Activated CD8-positive, alpha-beta T cell treated with anti-CD3 and anti-CD28 coated beads, Interleukin-2, amount 10 ng/mL, durations not matched to agents 7 days and 5 days (primary cell): ENCODE measurements around the gene GDPD5. TPM values are rescaled to one million over a fixed set of nuclear protein-coding genes. Genes with fewer than 3 reads are reported as not detected.

Experiments used
- ATAC-seq: fragments of 150-1000 bp; cut with Tn5 transposase; one replicate; pipeline ENCODE4 v1.10.0; 2021; ENCODE audit warnings: moderate library complexity
- CTCF ChIA-PET: fragments of 350-600 bp; sonication (Branson Sonifier 250); formaldehyde crosslinking; loops from one replicate; lab custom pipeline; 2021; ENCODE audit warnings: antibody characterized with exemption; lab: Charles Lee
- POLR2A ChIA-PET: fragments of 350-600 bp; sonication (Branson Sonifier 250); formaldehyde crosslinking; loops from one replicate; lab custom pipeline; 2021; ENCODE audit warnings: antibody characterized with exemption; lab: Charles Lee
- DNase-seq: peaks from one replicate; pipeline ENCODE4 v3.0.0-alpha.2; 2020
- H3K27ac Mint-ChIP-seq: one replicate; pipeline ENCODE4 v1.8.0; 2021; ENCODE audit warnings: mild to moderate bottlenecking, mixed read lengths
- H3K27me3 Mint-ChIP-seq: one replicate; pipeline ENCODE4 v1.8.0; 2021; ENCODE audit warnings: low read depth, mixed read lengths
- H3K36me3 Mint-ChIP-seq: one replicate; pipeline ENCODE4 v1.8.0; 2021; ENCODE audit warnings: low read depth, mixed read lengths
- H3K4me1 Mint-ChIP-seq: one replicate; pipeline ENCODE4 v1.8.0; 2021; ENCODE audit warnings: low read depth, mixed read lengths
- H3K4me3 Mint-ChIP-seq: one replicate; pipeline ENCODE4 v1.8.0; 2021; ENCODE audit warnings: mild to moderate bottlenecking, mixed read lengths
- H3K9me3 Mint-ChIP-seq: one replicate; pipeline ENCODE4 v1.8.0; 2022; ENCODE audit warnings: mixed read lengths; ENCODE audit not compliant: insufficient read depth
- total RNA-seq, 2 experiments: library from RNA; stranded (reverse); gene quantifications; one replicate each; pipeline ENCODE4 v1.2.3, GENCODE V29; 2021

GDPD5 gene
- total RNA-seq, 2 experiments from 2014 or later, result 23.1 to 26.6 TPM

- H3K9me3 Mint-ChIP-seq, result no peaks in the 10 kb centered on the region
- peaks cover 11% of the 10 kb centered on the region for H3K4me1 Mint-ChIP-seq
- peaks cover 2% of the 10 kb centered on the region for H3K27me3 Mint-ChIP-seq
- H3K27ac Mint-ChIP-seq, result no peak overlapping the region
- CTCF ChIA-PET, result no interaction called here
- no peak for ATAC-seq
- no peak overlapping the region for H3K4me3 Mint-ChIP-seq
- no peak for DNase-seq
- no peaks in the 10 kb centered on the region for H3K36me3 Mint-ChIP-seq
- POLR2A ChIA-PET, result no interaction called here
Observed at GRCh38 chr11:75556275-75556674, 30.5 kb upstream of the GDPD5 start.

GRCh38 chr11:75555079-75555811, 29.5 kb upstream of the GDPD5 start:
- CTCF ChIA-PET, result no interaction called here
- Mint-ChIP-seq H3K27me3 (peaks cover 2% of the 10 kb centered on the region), H3K4me1 (peaks cover 2% of the 10 kb centered on the region), H3K4me3 (no peak overlapping the region), H3K36me3 (no peaks in the 10 kb centered on the region), H3K27ac (no peak overlapping the region), H3K9me3 (no peaks in the 10 kb centered on the region)
- no peak for DNase-seq
- no peak for ATAC-seq
- POLR2A ChIA-PET, result interaction anchor here (0.6 kb wide), 2 partner anchors 21 to 123 kb away, joined by 3 to 4 read pairs; no protein-coding TSS in a partner anchor

GRCh38 chr11:75554258-75555022, 28.7 kb upstream of the GDPD5 start:
- no peaks in the 10 kb centered on the region for H3K9me3 Mint-ChIP-seq
- CTCF ChIA-PET, result interaction anchor here (1.4 to 1.5 kb wide), 3 partner anchors 21 to 110 kb away, joined by 3 to 6 read pairs (median 4); no protein-coding TSS in a partner anchor
- H3K36me3 Mint-ChIP-seq, result no peaks in the 10 kb centered on the region
- no peaks in the 10 kb centered on the region for H3K27me3 Mint-ChIP-seq
- peaks cover under 1% of the 10 kb centered on the region for H3K4me1 Mint-ChIP-seq
- no peak for DNase-seq
- no peak overlapping the region for H3K4me3 Mint-ChIP-seq
- ATAC-seq, result no peak
- no peak overlapping the region for H3K27ac Mint-ChIP-seq
- POLR2A ChIA-PET, result no interaction called here

GRCh38 chr11:75553889-75554257, 28.1 kb upstream of the GDPD5 start:
- Mint-ChIP-seq H3K27ac (no peak overlapping the region), H3K36me3 (no peaks in the 10 kb centered on the region), H3K27me3 (no peaks in the 10 kb centered on the region), H3K4me3 (no peak overlapping the region), H3K9me3 (no peaks in the 10 kb centered on the region), H3K4me1 (peaks cover 5% of the 10 kb centered on the region)
- POLR2A ChIA-PET, result interaction anchor here (1.7 kb wide), 1 partner anchor 8 kb away, joined by 6 read pairs; the partner anchor contains the start of gene SERPINH1
- CTCF ChIA-PET, result interaction anchor here (1.4 to 1.5 kb wide), 3 partner anchors 22 to 109 kb away, joined by 3 to 6 read pairs (median 4); no protein-coding TSS in a partner anchor
- DNase-seq (no peak), ATAC-seq (no peak)

- ChIA-PET CTCF (interaction anchor here (1.1 to 1.5 kb wide), 4 partner anchors 9 to 109 kb away, joined by 3 to 6 read pairs (median 4); no protein-coding TSS in a partner anchor), POLR2A (interaction anchor here (1.7 kb wide), 1 partner anchor 8 kb away, joined by 6 read pairs; the partner anchor contains the start of gene SERPINH1)
- no peak for ATAC-seq
- H3K4me1 Mint-ChIP-seq, result peaks cover 5% of the 10 kb centered on the region
- no peak overlapping the region for H3K4me3 Mint-ChIP-seq
- no peak for DNase-seq
- H3K27ac Mint-ChIP-seq, result no peak overlapping the region
- no peaks in the 10 kb centered on the region for H3K9me3 Mint-ChIP-seq
- no peaks in the 10 kb centered on the region for H3K27me3 Mint-ChIP-seq
- no peaks in the 10 kb centered on the region for H3K36me3 Mint-ChIP-seq
Observed at GRCh38 chr11:75553182-75553581, 27.4 kb upstream of the GDPD5 start.

- ATAC-seq (no peak), DNase-seq (no peak)
- Mint-ChIP-seq H3K36me3 (no peaks in the 10 kb centered on the region), H3K27me3 (peaks cover 9% of the 10 kb centered on the region), H3K4me1 (peaks cover 5% of the 10 kb centered on the region), H3K4me3 (no peak overlapping the region), H3K9me3 (no peaks in the 10 kb centered on the region), H3K27ac (no peak overlapping the region)
- ChIA-PET CTCF (no interaction called here), POLR2A (interaction anchor here (1.1 kb wide), 1 partner anchor 12 kb away, joined by 3 read pairs; the partner anchor contains the start of gene SERPINH1)
Observed at GRCh38 chr11:75549370-75549958, 23.7 kb upstream of the GDPD5 start.

GRCh38 chr11:75548595-75549272, 23.0 kb upstream of the GDPD5 start:
- POLR2A ChIA-PET, result interaction anchor here (1.1 kb wide), 1 partner anchor 13 kb away, joined by 3 read pairs; the partner anchor contains the start of gene SERPINH1
- no peak for ATAC-seq
- no peak overlapping the region for H3K27ac Mint-ChIP-seq
- H3K4me3 Mint-ChIP-seq, result no peak overlapping the region
- DNase-seq, result no peak
- H3K4me1 Mint-ChIP-seq, result peaks cover 5% of the 10 kb centered on the region
- H3K27me3 Mint-ChIP-seq, result peaks cover 9% of the 10 kb centered on the region
- CTCF ChIA-PET, result interaction anchor here (0.6 to 1.4 kb wide), 5 partner anchors 10 to 157 kb away, joined by 3 to 6 read pairs (median 4); no protein-coding TSS in a partner anchor
- no peaks in the 10 kb centered on the region for H3K9me3 Mint-ChIP-seq
- H3K36me3 Mint-ChIP-seq, result no peaks in the 10 kb centered on the region

GRCh38 chr11:75547617-75548058, 21.9 kb upstream of the GDPD5 start:
- POLR2A ChIA-PET, result no interaction called here
- no peaks in the 10 kb centered on the region for H3K9me3 Mint-ChIP-seq

GRCh38 chr11:75547177-75547576, 21.4 kb upstream of the GDPD5 start:
- Mint-ChIP-seq H3K4me1 (peaks cover 5% of the 10 kb centered on the region), H3K9me3 (no peaks in the 10 kb centered on the region), H3K4me3 (no peak overlapping the region), H3K36me3 (no peaks in the 10 kb centered on the region), H3K27me3 (peaks cover 9% of the 10 kb centered on the region), H3K27ac (no peak overlapping the region)
- POLR2A ChIA-PET, result no interaction called here
- no peak for ATAC-seq
- CTCF ChIA-PET, result interaction anchor here (0.6 to 1.7 kb wide), 11 partner anchors 9 to 296 kb away, joined by 3 to 6 read pairs (median 3); partner anchors contain the start of gene SERPINH1
- no peak for DNase-seq

More at GRCh38 chr11:75547617-75548058, 21.9 kb upstream of the GDPD5 start:
- no peaks in the 10 kb centered on the region for H3K36me3 Mint-ChIP-seq
- peaks cover 9% of the 10 kb centered on the region for H3K27me3 Mint-ChIP-seq
- peak; percentile 76 for ATAC-seq
- H3K4me3 Mint-ChIP-seq, result no peak overlapping the region
- peak; percentile 52 for DNase-seq
- CTCF ChIA-PET, result interaction anchor here (1.0 to 1.7 kb wide), 8 partner anchors 9 to 44 kb away, joined by 3 to 6 read pairs (median 4); partner anchors contain the start of gene SERPINH1
- H3K4me1 Mint-ChIP-seq, result peaks cover 5% of the 10 kb centered on the region
- no peak overlapping the region for H3K27ac Mint-ChIP-seq

- POLR2A ChIA-PET, result no interaction called here
- CTCF ChIA-PET, result interaction anchor here (0.9 to 1.4 kb wide), 2 partner anchors 9 to 144 kb away, joined by 3 to 4 read pairs; no protein-coding TSS in a partner anchor
- peaks cover 12% of the 10 kb centered on the region for H3K27me3 Mint-ChIP-seq
Observed at GRCh38 chr11:75543806-75544205, 18.1 kb upstream of the GDPD5 start.

GRCh38 chr11:75542088-75542438, 16.3 kb upstream of the GDPD5 start:
- ChIA-PET POLR2A (interaction anchor here (0.6 kb wide), 1 partner anchor 78 kb away, joined by 3 read pairs; no protein-coding TSS in a partner anchor), CTCF (no interaction called here)
- H3K27me3 Mint-ChIP-seq, result peaks cover 12% of the 10 kb centered on the region

More at GRCh38 chr11:75543806-75544205, 18.1 kb upstream of the GDPD5 start:
- no peak overlapping the region for H3K27ac Mint-ChIP-seq
- no peaks in the 10 kb centered on the region for H3K36me3 Mint-ChIP-seq
- H3K4me3 Mint-ChIP-seq, result no peak overlapping the region
- ATAC-seq, result no peak
- H3K4me1 Mint-ChIP-seq, result no peaks in the 10 kb centered on the region
- H3K9me3 Mint-ChIP-seq, result no peaks in the 10 kb centered on the region
- no peak for DNase-seq

More at GRCh38 chr11:75542088-75542438, 16.3 kb upstream of the GDPD5 start:
- Mint-ChIP-seq H3K9me3 (no peaks in the 10 kb centered on the region), H3K4me1 (peaks cover 16% of the 10 kb centered on the region), H3K27ac (no peak overlapping the region), H3K36me3 (no peaks in the 10 kb centered on the region), H3K4me3 (no peak overlapping the region)
- DNase-seq, result no peak
- no peak for ATAC-seq
